Spleen (tissue), 7 donors: Measurements from ENCODE around the gene OR4D11.

Source experiments
- CTCF ChIP-seq, 11 experiments: fragments of 200-600 bp in 7 of 11; fragments of 450-650 bp in 4 of 11; sonication (generic) in 4 of 11; IDR thresholded peaks in 8 of 11; conservative IDR thresholded peaks in 3 of 11; 1 replicate in 7 of 11; 2 replicates in 4 of 11; pipeline versions ENCODE4 v1.4.0 to v1.8.0; 2016 to 2021; ENCODE audit warnings: antibody characterized with exemption in 11 of 11, inconsistent platforms in 4 of 11, mild to moderate bottlenecking in 1 of 11
- POLR2AphosphoS5 ChIP-seq, 3 donors: sonication (generic); formaldehyde crosslinking; IDR thresholded peaks; one replicate each; pipeline ENCODE4 v1.5.1; 2017; ENCODE audit warnings: antibody characterized with exemption in 3 of 3
- donor health status: DM: no; HTN: no; CAD: no; lungs with moderate emphysema.
- donor health status: DM: no; HTN: no; CAD: no.
- donor health status: DM: no; HTN: no; CAD: no.

GRCh38 chr11:59534676-59535075 is 31.3 kb downstream of the OR4D11 start:
- no peak for TF ChIP-seq POLR2AphosphoS5 (IDR thresholded peaks at IDR 0.05)
- TF ChIP-seq CTCF (IDR thresholded peaks at IDR 0.05 in 8 of 11, conservative IDR thresholded peaks at IDR 0.05 in 3 of 11), result no peak
